GM11168 (cell line): ENCODE measurements around the gene GP2.

Source experiments
- in situ Hi-C: fragments of 300-500 bp; cut with MboI; formaldehyde crosslinking; loops from one replicate; pipeline ENCODE4 v1.12.0; 2022; ENCODE audit warnings: low sequenced_read_pairs; ENCODE audit not compliant: unreplicated experiment

GP2 gene

GRCh38 chr16:20308266-20308665 lies 19.0 kb downstream of the GP2 start:
- in situ Hi-C loops: loop anchor here (10.0 kb wide), 1 partner anchor 403 kb away; no protein-coding TSS in a partner anchor

GRCh38 chr16:20307791-20308190 lies 19.5 kb downstream of the GP2 start:
- in situ Hi-C loops: loop anchor here (10.0 kb wide), 1 partner anchor 403 kb away; no protein-coding TSS in a partner anchor

GRCh38 chr16:20307240-20307671 lies 20.1 kb downstream of the GP2 start:
- in situ Hi-C loops: loop anchor here (10.0 kb wide), 1 partner anchor 402 kb away; no protein-coding TSS in a partner anchor

GRCh38 chr16:20306401-20306800 lies 20.9 kb downstream of the GP2 start:
- in situ Hi-C loops: loop anchor here (10.0 kb wide), 1 partner anchor 402 kb away; no protein-coding TSS in a partner anchor

GRCh38 chr16:20303012-20303411 lies 24.3 kb downstream of the GP2 start:
- in situ Hi-C loops: loop anchor here (10.0 kb wide), 1 partner anchor 398 kb away; no protein-coding TSS in a partner anchor

- in situ Hi-C loops: loop anchor here (10.0 kb wide), 1 partner anchor 398 kb away; no protein-coding TSS in a partner anchor
These were observed 24.9 kb downstream of the GP2 start for GRCh38 chr16:20302389-20302788.

- in situ Hi-C loops: loop anchor here (10.0 kb wide), 1 partner anchor 397 kb away; no protein-coding TSS in a partner anchor
These were observed 25.5 kb downstream of the GP2 start for GRCh38 chr16:20301840-20302239.

- in situ Hi-C loops: loop anchor here (10.0 kb wide), 1 partner anchor 396 kb away; no protein-coding TSS in a partner anchor
These were observed 26.8 kb downstream of the GP2 start for GRCh38 chr16:20300312-20301097.

GRCh38 chr16:20298452-20298851 lies 28.9 kb downstream of the GP2 start:
- in situ Hi-C loops: no loop called here

GRCh38 chr16:20291208-20292206 lies 35.8 kb downstream of the GP2 start:
- in situ Hi-C loops: no loop called here

GRCh38 chr16:20289571-20289970 lies 37.7 kb downstream of the GP2 start:
- in situ Hi-C loops: no loop called here

- in situ Hi-C loops: no loop called here
These were observed 41.3 kb downstream of the GP2 start for GRCh38 chr16:20285993-20286499.

GRCh38 chr16:20280259-20280658 lies 47.1 kb downstream of the GP2 start:
- in situ Hi-C loops: no loop called here

- in situ Hi-C loops: no loop called here
These were observed 55.4 kb downstream of the GP2 start for GRCh38 chr16:20271893-20272292.

- in situ Hi-C loops: no loop called here
These were observed 58.9 kb downstream of the GP2 start for GRCh38 chr16:20268409-20268808.

GRCh38 chr16:20265019-20265418 lies 62.3 kb downstream of the GP2 start:
- in situ Hi-C loops: no loop called here

GRCh38 chr16:20263138-20263855 lies 64.0 kb downstream of the GP2 start:
- in situ Hi-C loops: no loop called here

GRCh38 chr16:20262248-20262647 lies 65.1 kb downstream of the GP2 start:
- in situ Hi-C loops: no loop called here

- in situ Hi-C loops: no loop called here
These were observed 66.9 kb downstream of the GP2 start for GRCh38 chr16:20260215-20261009.
